ACHN (cell line): ENCODE data around the gene SLC1A3.
A peak's percentile ranks its signal among the peaks of the same experiment; 100 is the strongest.

Experiments used
- DNase-seq: peaks from one replicate; pipeline ENCODE4 v3.0.0-alpha.2; 2015
- in situ Hi-C: cut with HindIII; loops from 2 replicates; pipeline ENCODE4 v1.10.0; 2017; ENCODE audit warnings: low sequenced_read_pairs, low pct_ligation_motif_present, low pct_unique_long_range_greater_than_20kb

SLC1A3 gene

GRCh38 chr5:36666986-36667385, 60.6 kb downstream of the SLC1A3 start:
- no peak for DNase-seq
- in situ Hi-C loops = no loop called here

GRCh38 chr5:36667824-36668223, 61.4 kb downstream of the SLC1A3 start:
- in situ Hi-C loops = no loop called here
- DNase-seq = no peak

DNA sequence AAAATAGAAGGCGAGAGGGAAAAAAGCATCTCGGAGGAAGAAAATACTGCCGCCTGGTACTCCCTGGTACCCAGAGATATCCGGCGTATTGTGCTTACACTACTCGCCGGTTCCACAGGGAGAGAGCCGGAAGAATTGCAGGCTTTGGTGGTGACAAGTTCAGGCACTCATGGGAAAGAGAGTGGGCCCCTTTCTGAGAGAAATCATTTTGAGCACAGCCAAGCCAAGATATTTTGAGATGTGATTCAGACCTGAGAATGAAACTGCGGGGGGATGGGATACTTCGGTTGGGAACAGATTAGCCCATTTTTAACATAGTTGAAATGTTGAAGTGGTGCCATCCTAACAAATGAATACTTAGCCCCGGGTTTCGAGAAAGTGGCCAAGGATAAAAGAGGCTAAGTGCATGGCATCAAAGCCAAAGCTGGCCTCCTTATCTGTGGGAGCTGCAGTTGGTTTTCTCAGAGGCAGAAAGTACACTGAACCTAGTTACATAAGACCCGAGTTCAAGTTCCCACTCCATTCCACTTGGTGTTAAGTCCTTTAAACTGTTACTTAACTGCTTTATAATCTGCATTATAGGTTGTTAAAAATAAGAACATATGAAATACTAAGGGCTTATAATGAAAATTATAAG, 62.7 kb downstream of the SLC1A3 start:
- in situ Hi-C loops = no loop called here
- DNase-seq = no peak

DNA sequence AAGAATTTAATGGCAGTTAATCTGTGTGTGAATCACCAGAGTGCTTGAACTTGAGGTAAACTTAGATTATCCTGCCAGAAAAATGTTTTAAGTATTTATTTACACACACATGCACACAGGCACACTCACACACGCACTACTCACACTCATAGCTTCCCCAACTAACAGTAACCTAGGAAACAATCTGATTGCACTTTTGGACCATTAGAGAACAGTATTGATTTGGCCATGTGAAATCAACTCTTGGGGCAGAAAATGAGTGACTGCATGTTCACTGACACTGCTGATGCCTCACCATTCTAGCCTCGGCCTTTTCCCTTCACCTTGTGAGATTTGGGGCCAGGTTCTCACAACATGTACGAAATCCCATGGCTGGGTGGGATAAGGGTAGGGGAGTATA, 64.1 kb downstream of the SLC1A3 start:
- in situ Hi-C loops = no loop called here

GRCh38 chr5:36675282-36675681, 68.9 kb downstream of the SLC1A3 start:
- in situ Hi-C loops = no loop called here
- no peak for DNase-seq

More for the DNA sequence above, 64.1 kb downstream of the SLC1A3 start:
- no peak for DNase-seq

GRCh38 chr5:36679221-36679989, 73.0 kb downstream of the SLC1A3 start:
- in situ Hi-C loops = no loop called here
- no peak for DNase-seq

GRCh38 chr5:36680066-36680465, 73.7 kb downstream of the SLC1A3 start:
- DNase-seq = no peak
- in situ Hi-C loops = no loop called here

GRCh38 chr5:36681711-36682110, 75.3 kb downstream of the SLC1A3 start:
- DNase-seq = no peak

DNA sequence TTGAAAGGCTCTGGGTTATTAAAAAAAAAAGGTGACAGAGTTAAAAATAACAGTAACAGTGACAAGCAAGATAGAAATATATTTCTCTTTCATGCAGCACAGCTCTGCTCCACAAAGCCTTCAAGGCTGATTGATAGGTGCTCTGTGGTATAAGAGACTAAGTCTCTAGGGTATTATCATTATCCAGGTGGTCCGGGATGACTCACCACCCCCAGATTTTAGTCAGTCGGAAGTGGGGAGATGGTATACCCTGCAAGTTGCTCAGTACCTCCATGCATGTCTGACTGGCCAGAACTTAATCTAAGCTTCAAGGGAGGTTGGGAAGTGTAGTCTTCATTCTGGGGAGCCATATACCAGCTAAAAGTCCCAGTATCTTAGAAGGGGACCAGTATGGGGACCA, 76.1 kb downstream of the SLC1A3 start:
- no peak for DNase-seq
- in situ Hi-C loops = no loop called here

More at GRCh38 chr5:36681711-36682110, 75.3 kb downstream of the SLC1A3 start:
- in situ Hi-C loops = no loop called here

DNA sequence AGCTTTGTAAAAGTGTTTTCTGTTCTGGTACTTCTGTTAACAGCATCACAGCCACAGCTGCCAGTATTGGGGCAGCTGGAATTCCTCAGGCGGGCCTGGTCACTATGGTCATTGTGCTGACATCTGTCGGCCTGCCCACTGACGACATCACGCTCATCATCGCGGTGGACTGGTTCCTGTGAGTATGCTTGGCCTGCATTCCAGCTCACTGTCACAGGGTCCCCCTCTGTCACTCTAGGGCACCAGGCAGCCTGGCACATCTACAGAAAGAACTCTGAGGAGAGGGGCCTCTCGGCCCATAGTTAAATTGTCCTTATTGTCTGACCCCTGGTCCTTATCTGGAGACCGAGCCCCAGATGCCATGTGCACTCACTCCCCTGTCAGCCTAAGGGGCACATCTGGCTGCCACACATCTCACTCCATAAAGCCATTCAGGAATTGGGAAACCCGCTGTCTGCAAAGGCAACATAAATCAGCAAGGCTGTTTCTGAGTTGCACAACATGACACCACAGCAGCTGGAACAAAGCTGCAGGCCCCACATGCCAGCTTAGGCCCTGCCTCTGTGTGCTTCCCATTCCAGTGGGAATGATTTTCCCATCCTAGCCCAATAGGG, 77.5 kb downstream of the SLC1A3 start:
- no peak for DNase-seq
- in situ Hi-C loops = no loop called here

GRCh38 chr5:36685631-36686288, 79.4 kb downstream of the SLC1A3 start:
- no peak for DNase-seq
- in situ Hi-C loops = no loop called here

- DNase-seq = no peak
- in situ Hi-C loops = no loop called here
These were observed 80.5 kb downstream of the SLC1A3 start for GRCh38 chr5:36686881-36687280.

DNA sequence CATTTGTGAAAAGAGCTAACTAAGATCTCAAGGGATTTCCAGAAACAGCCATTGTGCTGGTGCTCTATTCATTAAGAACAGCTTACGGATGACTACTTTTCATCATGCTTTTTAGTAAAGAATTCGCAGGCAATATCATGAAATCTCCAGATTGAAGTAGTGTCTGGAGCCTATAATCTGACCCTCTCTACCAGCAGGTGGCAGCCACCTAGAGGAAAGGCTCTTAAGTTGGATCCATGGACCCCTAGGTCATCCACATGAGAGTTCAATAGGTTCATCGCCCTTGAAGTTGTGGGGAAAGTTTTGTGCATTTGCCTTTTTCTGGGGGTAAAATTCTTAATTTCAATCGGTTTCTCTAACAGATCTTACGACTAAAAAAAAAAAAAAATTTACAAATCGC, 82.3 kb downstream of the SLC1A3 start:
- in situ Hi-C loops = no loop called here
- peak; percentile 23 for DNase-seq

DNA sequence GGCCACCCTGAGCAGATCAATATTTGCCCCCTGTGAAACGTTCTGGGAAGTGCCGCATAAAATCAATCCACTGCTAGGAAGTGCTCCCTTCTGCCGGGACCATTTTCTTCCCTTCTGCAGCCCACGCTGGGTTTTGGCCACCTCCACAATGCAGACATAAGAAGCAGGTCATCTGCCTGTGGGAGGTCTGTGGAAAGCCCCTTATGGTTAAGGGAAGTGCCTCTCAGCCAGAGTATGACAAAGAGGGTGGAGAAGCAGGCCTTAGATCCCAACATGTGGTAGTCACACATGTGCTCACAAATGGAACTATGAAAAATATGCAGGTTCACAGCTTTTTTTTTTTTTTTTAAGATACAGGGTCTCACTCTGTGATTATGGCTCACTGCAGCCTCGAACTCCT, 82.8 kb downstream of the SLC1A3 start:
- in situ Hi-C loops = no loop called here
- DNase-seq = no peak

GRCh38 chr5:36690041-36690961, 83.9 kb downstream of the SLC1A3 start:
- DNase-seq = peak; percentile 77
- in situ Hi-C loops = no loop called here

DNA sequence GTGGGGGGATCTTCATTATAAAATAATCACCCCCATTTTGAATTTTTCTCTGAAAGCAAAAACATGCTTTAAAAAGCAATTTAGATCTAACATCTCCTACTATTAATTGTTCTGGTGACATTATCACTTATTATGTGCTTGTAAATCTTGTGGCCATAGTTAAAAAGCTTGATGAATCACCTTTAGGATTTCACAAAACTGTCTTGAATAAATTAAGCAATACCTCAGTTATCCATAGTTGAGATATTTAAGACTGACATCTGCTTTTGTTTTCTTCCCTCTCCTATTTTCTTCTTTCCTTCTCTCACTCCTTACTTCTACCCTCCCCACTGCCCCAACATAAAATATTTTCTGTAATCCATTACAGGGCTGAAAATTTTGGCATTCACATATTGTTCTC, 84.8 kb downstream of the SLC1A3 start:
- in situ Hi-C loops = no loop called here
- no peak for DNase-seq

DNA sequence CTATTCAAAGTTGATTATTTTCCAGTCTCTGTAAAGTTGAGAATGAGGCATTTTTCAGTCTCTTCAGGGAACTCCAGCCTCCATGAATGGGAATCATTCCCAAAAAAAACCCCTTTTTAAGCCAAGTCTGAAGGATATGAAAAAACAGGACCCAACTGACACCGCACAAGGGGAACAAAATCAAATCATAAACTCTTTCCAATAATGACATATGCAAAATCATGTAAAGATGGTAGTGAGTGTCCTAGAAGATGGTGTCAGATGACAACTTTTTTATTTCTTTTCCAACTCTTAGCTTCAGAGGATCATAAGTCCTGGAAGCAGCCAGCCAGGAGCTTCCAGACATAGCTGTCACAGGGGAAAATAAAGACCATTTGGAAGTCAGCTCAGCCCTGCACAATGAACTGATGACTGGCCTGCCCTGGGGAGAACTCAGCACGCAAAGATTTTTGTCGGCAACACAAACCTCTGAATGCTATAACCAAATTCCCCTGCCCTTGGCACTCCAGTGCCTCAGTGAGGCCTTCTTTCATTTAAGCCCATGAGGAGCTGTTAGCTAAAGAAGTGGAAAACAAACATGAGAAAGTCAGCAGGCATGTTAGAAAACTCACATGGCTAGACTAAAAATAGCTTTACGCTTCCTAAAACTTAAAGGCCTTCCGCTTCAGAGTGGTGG, 85.4 kb downstream of the SLC1A3 start:
- no peak for DNase-seq
- in situ Hi-C loops = no loop called here
